Measurements from ENCODE around the gene ZSWIM4.

- TF ChIP-seq CTCF (IDR thresholded peaks at IDR 0.05) (no peak), MXI1 (IDR thresholded peaks at IDR 0.05; ENCODE audit: low read depth, low read length) (no peak), EP300 (IDR thresholded peaks at IDR 0.05; ENCODE audit: borderline replicate concordance in 1 of 2, low read depth in 1 of 2, low read length in 1 of 2) (no peak), RAD21 (IDR thresholded peaks at IDR 0.05; ENCODE audit: low read length) (no peak)
Measured at GRCh38 chr19:13872695-13873389, 77.6 kb downstream of the ZSWIM4 start.

Data from SK-N-SH (cell line).